ENCODE measurements around the gene AGBL5. TPM values are rescaled to one million over a fixed set of nuclear protein-coding genes. Genes with fewer than 3 reads are reported as not detected.

The AGBL5 gene
- total and polyA plus RNA-seq, 4 donors, result 8.6 to 22.3 (median 14.4) TPM

DNA sequence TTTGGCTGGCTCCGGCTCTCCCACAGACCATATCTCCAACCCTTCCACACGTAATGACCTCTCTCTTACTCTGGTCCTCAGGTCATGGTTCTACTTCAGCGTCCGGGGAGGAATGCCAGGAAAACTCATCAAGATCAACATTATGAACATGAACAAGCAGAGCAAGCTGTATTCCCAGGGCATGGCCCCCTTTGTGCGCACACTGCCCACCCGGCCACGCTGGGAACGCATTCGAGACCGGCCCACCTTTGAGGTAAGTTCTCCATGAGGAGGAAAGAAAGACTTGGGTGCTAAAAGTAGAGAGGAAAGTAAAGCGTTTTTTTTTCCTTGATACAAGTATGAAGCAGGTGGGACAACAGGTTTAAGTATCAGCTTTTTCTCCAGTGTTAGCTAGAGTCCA is 1.9 kb downstream of the AGBL5 start:
- Histone ChIP-seq H3K4me1 (ENCODE audit: control insufficient read depth in 5 of 5, insufficient read depth in 5 of 5, low read length in 5 of 5) (peaks cover 0 to 16% (median 2%) of the 10 kb centered on the region in 5 donors), H3K9ac (ENCODE audit: insufficient read depth in 1 of 2, low read length in 2 of 2) (no peak overlapping the region), H3K9me3 (ENCODE audit: control insufficient read depth in 4 of 4, insufficient read depth in 3 of 4, low read length in 3 of 4) (no peaks in the 10 kb centered on the region), H3K27ac (ENCODE audit: low read depth in 1 of 2, low read length in 1 of 2) (no peak overlapping the region), H3K27me3 (ENCODE audit: control insufficient read depth in 3 of 3, insufficient read depth in 3 of 3, low read length in 2 of 3) (no peaks in the 10 kb centered on the region), H3K4me3 (no peak overlapping the region), H3K36me3 (ENCODE audit: control insufficient read depth in 4 of 4, insufficient read depth in 4 of 4, low read length in 4 of 4) (peaks cover 3 to 43% (median 30%) of the 10 kb centered on the region in 4 donors)
- WGBS, 2 donors, result 90 to 94% methylated on average over 11 of the region's 11 CpGs
- TF ChIP-seq, protein P1, sequence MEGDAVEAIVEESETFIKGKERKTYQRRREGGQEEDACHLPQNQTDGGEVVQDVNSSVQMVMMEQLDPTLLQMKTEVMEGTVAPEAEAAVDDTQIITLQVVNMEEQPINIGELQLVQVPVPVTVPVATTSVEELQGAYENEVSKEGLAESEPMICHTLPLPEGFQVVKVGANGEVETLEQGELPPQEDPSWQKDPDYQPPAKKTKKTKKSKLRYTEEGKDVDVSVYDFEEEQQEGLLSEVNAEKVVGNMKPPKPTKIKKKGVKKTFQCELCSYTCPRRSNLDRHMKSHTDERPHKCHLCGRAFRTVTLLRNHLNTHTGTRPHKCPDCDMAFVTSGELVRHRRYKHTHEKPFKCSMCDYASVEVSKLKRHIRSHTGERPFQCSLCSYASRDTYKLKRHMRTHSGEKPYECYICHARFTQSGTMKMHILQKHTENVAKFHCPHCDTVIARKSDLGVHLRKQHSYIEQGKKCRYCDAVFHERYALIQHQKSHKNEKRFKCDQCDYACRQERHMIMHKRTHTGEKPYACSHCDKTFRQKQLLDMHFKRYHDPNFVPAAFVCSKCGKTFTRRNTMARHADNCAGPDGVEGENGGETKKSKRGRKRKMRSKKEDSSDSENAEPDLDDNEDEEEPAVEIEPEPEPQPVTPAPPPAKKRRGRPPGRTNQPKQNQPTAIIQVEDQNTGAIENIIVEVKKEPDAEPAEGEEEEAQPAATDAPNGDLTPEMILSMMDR (IDR thresholded peaks at IDR 0.05; ENCODE audit: control extremely low read depth, extremely low read depth), result no peak
- ATAC-seq (ENCODE audit: insufficient read depth, low FRiP score) (no peak), DNase-seq (no peak)

DNA sequence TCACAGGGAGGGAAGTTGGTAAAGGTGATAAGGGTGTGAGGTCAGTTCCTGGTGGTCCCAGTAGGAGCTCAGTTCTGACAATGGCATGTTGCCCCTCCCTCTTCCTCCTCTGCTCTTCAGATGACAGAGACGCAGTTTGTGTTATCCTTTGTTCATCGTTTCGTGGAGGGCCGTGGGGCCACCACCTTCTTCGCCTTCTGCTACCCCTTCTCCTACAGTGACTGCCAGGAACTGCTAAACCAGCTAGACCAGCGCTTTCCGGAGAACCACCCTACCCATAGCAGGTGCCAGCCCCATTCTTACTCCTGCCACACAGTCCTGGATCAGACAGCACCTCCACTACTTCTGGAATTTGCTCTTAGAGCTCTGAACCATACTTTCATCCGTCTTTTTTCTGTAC is 2.3 kb downstream of the AGBL5 start:
- WGBS, 2 donors, result 84 to 90% methylated on average over 8 of the region's 8 CpGs
- Histone ChIP-seq H3K9me3 (ENCODE audit: control insufficient read depth in 4 of 4, insufficient read depth in 3 of 4, low read length in 3 of 4) (no peaks in the 10 kb centered on the region), H3K4me1 (ENCODE audit: control insufficient read depth in 5 of 5, insufficient read depth in 5 of 5, low read length in 5 of 5) (peaks cover 0 to 16% (median 2%) of the 10 kb centered on the region in 5 donors), H3K27me3 (ENCODE audit: control insufficient read depth in 3 of 3, insufficient read depth in 3 of 3, low read length in 2 of 3) (no peaks in the 10 kb centered on the region), H3K9ac (ENCODE audit: insufficient read depth in 1 of 2, low read length in 2 of 2) (no peak overlapping the region), H3K27ac (ENCODE audit: low read depth in 1 of 2, low read length in 1 of 2) (no peak overlapping the region), H3K4me3 (no peak overlapping the region), H3K36me3 (ENCODE audit: control insufficient read depth in 4 of 4, insufficient read depth in 4 of 4, low read length in 4 of 4) (peaks cover 3 to 47% (median 34%) of the 10 kb centered on the region in 4 donors)
- ATAC-seq (ENCODE audit: insufficient read depth, low FRiP score) (no peak), DNase-seq (no peak)
- TF ChIP-seq, protein P1 (IDR thresholded peaks at IDR 0.05; ENCODE audit: control extremely low read depth, extremely low read depth), result no peak

DNA sequence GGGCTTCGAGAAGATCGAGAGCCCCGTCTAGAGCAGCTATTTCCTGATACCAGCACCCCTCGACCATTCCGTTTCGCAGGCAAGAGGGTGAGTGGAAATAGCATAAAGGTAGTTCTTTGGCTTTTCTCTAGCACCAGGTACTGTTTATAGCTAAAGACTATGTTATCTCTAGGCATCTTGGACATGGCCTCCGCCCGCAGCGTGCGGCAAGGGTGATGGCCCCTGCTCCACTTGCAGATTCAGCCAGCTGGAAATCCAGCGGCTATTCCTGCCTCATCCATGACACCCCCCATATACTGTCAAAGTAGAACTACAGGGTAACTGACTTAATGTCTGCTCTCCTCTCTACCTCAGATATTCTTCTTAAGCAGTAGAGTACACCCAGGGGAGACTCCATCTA is 3.3 kb downstream of the AGBL5 start:
- no peak for ATAC-seq (ENCODE audit: insufficient read depth, low FRiP score)
- Histone ChIP-seq H3K36me3 (ENCODE audit: control insufficient read depth in 4 of 4, insufficient read depth in 4 of 4, low read length in 4 of 4) (peaks cover 3 to 54% (median 42%) of the 10 kb centered on the region in 4 donors), H3K27me3 (ENCODE audit: control insufficient read depth in 3 of 3, insufficient read depth in 3 of 3, low read length in 2 of 3) (no peaks in the 10 kb centered on the region), H3K4me1 (ENCODE audit: control insufficient read depth in 5 of 5, insufficient read depth in 5 of 5, low read length in 5 of 5) (peaks cover 0 to 8% (median 2%) of the 10 kb centered on the region in 5 donors), H3K9me3 (ENCODE audit: control insufficient read depth in 4 of 4, insufficient read depth in 3 of 4, low read length in 3 of 4) (no peaks in the 10 kb centered on the region), H3K4me3 (no peak overlapping the region), H3K27ac (ENCODE audit: low read depth in 1 of 2, low read length in 1 of 2) (no peak overlapping the region), H3K9ac (ENCODE audit: insufficient read depth in 1 of 2, low read length in 2 of 2) (no peak overlapping the region)
- WGBS, 2 donors, result 97% methylated on average over 11 of the region's 11 CpGs
- DNase-seq, result no peak
- TF ChIP-seq, protein P1 (IDR thresholded peaks at IDR 0.05; ENCODE audit: control extremely low read depth, extremely low read depth), result no peak

DNA sequence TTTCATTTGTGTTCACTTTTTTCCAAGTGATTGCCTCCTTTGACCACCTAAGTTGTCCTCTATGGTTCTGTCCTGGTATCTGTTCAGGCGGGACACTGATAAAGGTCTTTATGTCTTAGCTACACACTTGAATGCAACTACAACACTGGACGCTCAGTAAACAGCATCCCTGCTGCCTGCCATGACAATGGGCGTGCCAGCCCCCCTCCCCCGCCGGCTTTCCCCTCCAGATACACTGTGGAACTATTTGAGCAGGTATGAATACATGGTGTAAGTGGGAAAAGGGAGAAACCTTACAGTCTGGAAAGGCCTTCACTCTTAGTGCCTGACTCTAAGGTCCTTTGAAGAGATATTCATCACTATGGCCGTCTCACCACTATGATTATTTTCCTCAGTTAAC is 5.7 kb downstream of the AGBL5 start:
- TF ChIP-seq, protein P1 (IDR thresholded peaks at IDR 0.05; ENCODE audit: control extremely low read depth, extremely low read depth), result no peak
- H3K9me3 ChIP-seq (ENCODE audit: control insufficient read depth in 4 of 4, insufficient read depth in 3 of 4, low read length in 3 of 4), result no peaks in the 10 kb centered on the region
- no peak overlapping the region for H3K9ac ChIP-seq (ENCODE audit: insufficient read depth in 1 of 2, low read length in 2 of 2)
- H3K27ac ChIP-seq (ENCODE audit: low read depth in 1 of 2, low read length in 1 of 2), result no peak overlapping the region
- DNase-seq (no peak), ATAC-seq (ENCODE audit: insufficient read depth, low FRiP score) (no peak)
- no peak overlapping the region for H3K4me3 ChIP-seq
- peaks cover 3 to 61% (median 47%) of the 10 kb centered on the region in 4 donors for H3K36me3 ChIP-seq (ENCODE audit: control insufficient read depth in 4 of 4, insufficient read depth in 4 of 4, low read length in 4 of 4)
- WGBS, 2 donors, result 95 to 96% methylated on average over 6 of the region's 6 CpGs
- peaks cover 0 to 5% (median 0%) of the 10 kb centered on the region in 5 donors for H3K4me1 ChIP-seq (ENCODE audit: control insufficient read depth in 5 of 5, insufficient read depth in 5 of 5, low read length in 5 of 5)
- no peaks in the 10 kb centered on the region for H3K27me3 ChIP-seq (ENCODE audit: control insufficient read depth in 3 of 3, insufficient read depth in 3 of 3, low read length in 2 of 3)
